Measurements from ENCODE around the gene SHROOM3.

Gene SHROOM3

DNA sequence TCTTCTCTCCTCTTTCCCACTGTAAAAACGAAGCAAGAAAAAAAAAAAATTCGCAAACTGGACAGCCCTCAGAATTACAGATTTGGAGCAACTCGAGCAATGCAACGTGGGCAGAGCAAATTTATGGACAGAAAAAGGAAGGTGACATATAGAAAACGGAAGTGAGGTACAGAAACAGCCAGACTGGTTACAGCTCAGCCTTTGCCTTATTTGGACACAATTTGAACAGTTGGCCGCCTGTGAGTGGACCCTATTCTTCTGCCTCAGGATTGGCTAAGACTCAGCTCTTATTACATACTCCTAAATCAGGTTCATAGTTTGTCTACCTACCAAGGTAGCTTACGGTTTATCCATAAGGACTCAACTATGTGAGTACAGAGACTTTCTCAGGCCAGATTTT lies 364.1 kb downstream of the SHROOM3 start:
- DNase-seq: peak; percentile 4

DNA sequence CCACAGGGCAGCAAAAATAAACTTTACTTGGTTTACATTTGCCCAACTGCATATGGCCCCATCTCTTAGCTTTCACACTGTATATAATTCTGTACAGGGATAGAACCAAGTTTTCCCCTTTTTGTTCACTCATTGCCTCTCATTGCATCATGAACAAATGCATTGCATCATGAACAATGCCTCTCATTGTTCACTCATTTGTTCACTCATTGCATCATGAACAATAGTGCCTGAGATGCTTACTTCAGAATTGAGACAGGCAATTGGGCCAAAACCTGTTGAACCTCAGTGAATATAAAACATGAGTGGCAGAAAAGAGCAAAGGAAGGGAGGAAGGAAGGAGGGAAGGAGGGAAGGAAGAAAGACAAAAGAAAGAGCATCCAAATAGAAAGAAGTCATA lies 364.7 kb downstream of the SHROOM3 start:
- no peak for DNase-seq

GRCh38 chr4:76800902-76801301 lies 365.9 kb downstream of the SHROOM3 start:
- DNase-seq: no peak

DNA sequence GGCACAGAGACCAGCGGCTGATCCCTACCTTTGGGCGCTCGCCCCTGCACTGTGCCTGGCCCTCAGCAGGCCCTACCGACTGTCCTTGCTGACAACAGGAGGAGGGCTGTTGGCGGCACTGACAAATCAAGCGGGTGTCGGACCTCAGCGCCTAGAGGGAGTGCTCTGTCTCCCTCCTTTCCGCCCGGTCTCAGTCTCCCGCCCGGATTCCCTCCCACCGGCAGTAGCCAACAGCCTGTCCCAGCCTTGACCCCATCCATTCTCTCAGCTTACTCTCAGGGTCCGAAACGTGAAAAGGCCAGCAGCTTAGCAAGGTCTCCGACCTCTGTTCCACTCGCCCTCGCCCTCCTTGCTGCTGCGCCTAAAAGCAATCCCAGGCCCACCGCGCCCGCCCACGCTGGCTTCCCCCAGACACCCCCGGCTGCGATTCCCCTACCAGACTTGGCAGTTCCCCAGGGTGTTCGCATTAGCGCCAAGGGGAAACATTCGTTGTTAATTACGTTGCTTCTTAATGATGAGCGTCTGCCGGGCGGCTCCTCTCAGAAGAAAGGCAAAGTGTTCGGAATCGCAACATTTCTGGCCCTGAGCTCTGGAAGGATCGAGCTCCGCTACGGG lies 366.7 kb downstream of the SHROOM3 start:
- DNase-seq: no peak

- no peak for DNase-seq
Measured at GRCh38 chr4:76802236-76803021, 367.4 kb downstream of the SHROOM3 start.

- peak; percentile 15 for DNase-seq
Measured at GRCh38 chr4:76803522-76803921, 368.5 kb downstream of the SHROOM3 start.

DNA sequence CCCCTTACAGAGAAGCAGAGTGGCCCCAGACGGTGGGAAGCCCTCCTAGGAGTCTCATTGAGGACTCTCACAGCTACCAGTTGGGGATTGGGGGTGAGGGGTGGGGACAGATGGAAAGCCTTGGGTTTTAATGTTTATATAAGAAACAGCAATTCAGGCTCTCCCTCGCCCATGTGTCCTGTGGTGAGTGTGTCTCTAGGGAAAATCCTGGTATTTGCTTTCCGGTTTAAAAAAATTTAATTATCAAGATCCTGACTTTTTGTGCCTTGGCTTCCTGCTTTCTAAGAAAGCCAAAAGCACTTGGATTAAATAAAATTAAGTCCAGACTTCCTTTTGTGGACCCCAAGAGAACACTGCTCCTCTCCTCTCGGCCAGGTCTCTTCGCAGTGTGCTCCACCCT lies 369.1 kb downstream of the SHROOM3 start:
- no peak for DNase-seq

GRCh38 chr4:76806346-76806745 lies 371.3 kb downstream of the SHROOM3 start:
- DNase-seq: no peak

DNA sequence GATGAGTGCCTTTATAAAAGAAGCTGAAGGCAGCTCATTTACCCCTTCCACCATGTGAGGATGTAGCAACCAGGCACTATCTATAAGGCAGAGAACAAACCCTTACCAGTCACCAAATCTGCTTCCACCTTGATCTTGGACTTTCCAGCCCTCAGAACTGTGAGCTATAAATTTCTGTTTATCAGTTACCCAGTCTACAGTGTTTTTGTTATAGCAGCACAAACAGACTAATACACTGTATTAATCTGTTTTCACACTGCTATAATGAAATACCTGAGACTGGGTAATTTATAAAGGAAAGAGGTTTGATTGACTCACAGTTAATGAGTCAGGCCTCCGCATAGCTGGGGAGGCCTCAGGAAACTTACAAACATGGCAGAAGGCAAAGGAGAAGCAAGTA lies 371.7 kb downstream of the SHROOM3 start:
- DNase-seq: no peak

GRCh38 chr4:76809594-76810305 lies 374.7 kb downstream of the SHROOM3 start:
- DNase-seq: peak; percentile 2

- DNase-seq: no peak
Measured at GRCh38 chr4:76811604-76812412, 376.8 kb downstream of the SHROOM3 start.

DNA sequence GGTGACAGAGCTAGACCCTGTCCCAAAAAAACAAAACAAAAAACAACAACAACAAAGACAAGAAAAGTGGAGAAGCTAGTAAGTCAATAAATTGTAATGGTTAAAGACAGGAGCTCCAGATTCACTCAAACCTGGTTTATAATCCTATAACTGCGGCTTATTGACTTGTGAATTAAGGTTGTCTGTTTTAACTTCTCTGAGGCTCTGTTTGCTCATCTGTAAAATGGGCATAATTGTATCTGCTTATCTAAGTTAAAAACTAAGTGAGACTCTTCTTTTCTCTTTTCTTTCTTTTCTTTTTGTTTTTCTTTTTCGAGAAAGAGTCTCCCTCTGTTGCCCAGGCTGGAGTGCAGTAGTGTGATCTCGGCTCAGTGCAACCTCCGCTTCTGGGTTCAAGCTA lies 378.0 kb downstream of the SHROOM3 start:
- no peak for DNase-seq

GRCh38 chr4:76821641-76822040 lies 386.6 kb downstream of the SHROOM3 start:
- no peak for DNase-seq

DNA sequence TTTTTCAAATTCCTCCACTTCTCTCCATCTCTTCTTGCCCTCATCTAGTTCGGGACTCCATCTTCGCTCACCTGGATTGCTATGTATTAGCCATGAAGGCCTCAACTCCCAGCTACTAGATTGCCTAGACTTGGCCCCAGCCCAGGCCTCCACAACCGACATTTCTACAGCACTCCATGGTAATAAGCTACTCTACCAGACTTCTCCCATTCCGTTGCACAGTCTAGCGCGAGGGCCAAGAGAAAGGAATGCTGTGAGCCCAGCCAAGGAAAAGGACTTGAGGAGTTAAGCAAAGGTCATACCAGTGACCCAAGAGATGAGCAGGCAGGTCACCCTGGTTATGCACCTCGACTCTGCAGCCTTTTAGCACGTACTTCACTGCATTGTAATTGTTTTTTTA lies 387.3 kb downstream of the SHROOM3 start:
- no peak for DNase-seq

- DNase-seq: no peak
Measured at GRCh38 chr4:76823495-76823894, 388.5 kb downstream of the SHROOM3 start.

DNA sequence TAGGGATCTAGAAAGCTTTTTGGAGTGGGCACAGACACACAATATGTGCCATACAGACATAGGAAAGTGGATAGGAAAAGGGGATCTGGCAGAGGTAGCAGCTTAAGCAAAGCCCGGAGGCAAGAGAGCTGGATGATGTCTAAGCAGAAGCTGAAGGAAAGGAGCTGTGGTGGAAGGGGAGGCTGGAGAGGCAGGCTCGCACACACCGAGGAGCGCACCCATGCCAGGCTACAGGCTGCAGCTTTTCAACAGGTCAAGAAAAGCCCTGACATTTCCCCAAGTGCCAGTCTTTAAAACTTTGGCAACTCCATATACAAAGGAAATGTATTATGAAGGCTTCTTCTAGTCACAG lies 395.6 kb downstream of the SHROOM3 start:
- DNase-seq: no peak

DNA sequence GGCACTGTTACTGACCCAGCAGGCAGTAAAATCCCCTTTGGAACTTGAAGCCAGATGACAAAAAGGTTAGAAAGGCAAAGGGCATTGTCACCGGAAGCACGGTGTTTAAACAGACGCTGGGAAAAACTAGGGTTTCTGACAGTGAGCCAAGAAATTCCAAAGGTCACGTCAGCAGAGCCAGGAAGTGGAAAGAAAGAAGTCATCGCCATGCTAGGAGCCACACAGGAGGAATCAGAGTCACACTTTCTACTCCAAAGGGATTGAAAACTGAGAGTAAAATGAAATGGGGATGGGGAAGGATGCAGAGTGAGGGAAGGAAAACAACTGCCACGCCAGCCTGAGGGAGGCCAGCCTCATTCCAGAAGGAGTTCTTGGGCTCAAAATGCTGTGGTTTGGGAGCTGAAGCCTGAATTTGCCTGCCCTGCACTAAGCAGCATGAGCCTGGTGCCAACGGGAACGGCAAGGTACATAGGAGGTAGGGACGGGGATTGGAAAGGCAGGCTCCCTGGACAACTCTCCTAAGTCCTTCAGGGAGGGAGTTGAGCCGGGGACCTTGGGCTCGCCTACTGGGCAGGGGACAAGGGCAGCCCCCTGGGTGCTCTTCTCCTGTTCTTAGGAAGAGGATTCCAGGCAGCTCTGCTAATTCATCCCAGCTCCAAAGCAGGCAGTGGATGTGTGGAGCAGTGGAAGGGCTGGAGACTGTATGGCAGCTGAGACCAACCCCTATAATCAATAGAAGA lies 396.1 kb downstream of the SHROOM3 start:
- DNase-seq: no peak

DNA sequence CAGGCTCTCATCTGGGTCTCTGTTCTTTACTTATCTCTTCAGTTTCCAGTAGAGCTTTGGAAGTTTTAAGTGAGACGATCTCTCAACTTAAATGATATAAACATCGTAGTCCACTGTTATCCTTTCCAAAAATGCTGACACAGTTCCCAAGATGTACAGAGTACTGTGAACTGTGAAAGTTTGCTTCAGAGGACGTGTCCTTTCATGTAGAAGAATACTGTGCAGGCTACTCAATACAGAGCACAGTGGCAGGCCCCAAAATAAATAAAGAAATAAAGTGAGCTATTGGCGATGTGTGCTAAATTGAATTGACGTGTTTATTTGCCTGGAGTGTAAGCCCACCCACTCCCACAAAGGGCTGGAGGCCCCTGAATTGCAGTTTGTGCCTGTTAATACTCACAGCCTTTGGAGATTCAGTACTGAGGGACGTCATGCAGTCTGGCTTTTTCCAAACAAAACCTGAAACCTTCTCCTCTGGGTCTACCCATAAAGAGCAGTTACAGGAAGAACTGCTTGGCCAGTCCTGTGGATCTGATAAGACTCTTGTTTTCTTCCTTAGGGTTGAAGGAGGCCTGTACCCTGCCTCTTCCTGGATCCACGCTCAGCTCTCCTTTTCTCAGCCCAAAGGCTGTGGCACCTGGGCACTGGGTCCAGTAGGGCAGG lies 396.8 kb downstream of the SHROOM3 start:
- no peak for DNase-seq
